ENCODE data around the gene PCDHGB2. TPM values are rescaled to one million over a fixed set of nuclear protein-coding genes. Genes with fewer than 3 reads are reported as not detected.
"Not testable (repeated sequence)": the region's sequence is repeated elsewhere in the genome, so short reads cannot be mapped to it uniquely, and the experiment has no call there.

PCDHGB2 gene
- total RNA-seq, 8 experiments from 2014 or later = 0.41 to 10.7 (median 0.83) TPM

GRCh38 chr5:141338538-141339306 is 21.1 kb upstream of the PCDHGB2 start, which contains the start of gene PCDHGA2:
Gene PCDHGA2 (plus strand): TSS chr5:141338760.
- Histone ChIP-seq H3K27ac (no peak within 1 kb of the TSS), H3K4me3 (no peak within 1 kb of the TSS), H3K4me1 (replicated peaks in 1 of 2) (no peaks in the 10 kb centered on the region)
- in situ Hi-C loops (cut with MboI; ENCODE audit: low pct_unique_long_range_greater_than_20kb in 2 of 9, low sequenced_read_pairs in 9 of 9, unreplicated experiment in 9 of 9) = no loop called here
- 18 to 91% (median 70%) methylated on average over 2 to 26 of the region's 27 CpGs; no CpG with 5 or more reads in 1 of the 10 experiments for WGBS, 10 experiments
- ATAC-seq (replicated peaks in 6 of 8) = peak in 1 of 8 experiments; percentile 52

DNA sequence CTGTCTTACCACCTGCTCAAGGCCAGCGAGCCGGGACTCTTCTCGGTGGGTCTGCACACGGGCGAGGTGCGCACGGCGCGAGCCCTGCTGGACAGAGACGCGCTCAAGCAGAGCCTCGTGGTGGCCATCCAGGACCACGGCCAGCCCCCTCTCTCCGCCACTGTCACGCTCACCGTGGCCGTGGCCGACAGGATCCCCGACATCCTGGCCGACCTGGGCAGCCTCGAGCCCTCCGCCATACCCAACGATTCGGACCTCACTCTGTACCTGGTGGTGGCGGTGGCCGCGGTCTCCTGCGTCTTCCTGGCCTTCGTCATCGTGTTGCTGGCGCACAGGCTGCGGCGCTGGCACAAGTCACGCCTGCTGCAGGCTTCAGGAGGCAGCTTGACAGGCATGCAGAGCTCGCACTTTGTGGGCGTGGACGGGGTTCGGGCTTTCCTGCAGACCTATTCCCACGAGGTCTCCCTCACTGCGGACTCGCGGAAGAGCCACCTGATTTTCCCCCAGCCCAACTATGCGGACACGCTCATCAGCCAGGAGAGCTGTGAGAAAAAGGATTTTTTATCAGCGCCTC is 18.9 kb upstream of the PCDHGB2 start:
- 19 to 100% (median 90%) methylated on average over 1 to 5 of the region's 45 CpGs; no CpG with 5 or more reads in 5 of the 10 experiments for WGBS, 10 experiments
- H3K27ac ChIP-seq; H3K4me1 ChIP-seq (replicated peaks in 1 of 2); ATAC-seq (replicated peaks in 6 of 8); in situ Hi-C loops (cut with MboI; ENCODE audit: low pct_unique_long_range_greater_than_20kb in 2 of 9, low sequenced_read_pairs in 9 of 9, unreplicated experiment in 9 of 9); H3K4me3 ChIP-seq: not testable (repeated sequence)

DNA sequence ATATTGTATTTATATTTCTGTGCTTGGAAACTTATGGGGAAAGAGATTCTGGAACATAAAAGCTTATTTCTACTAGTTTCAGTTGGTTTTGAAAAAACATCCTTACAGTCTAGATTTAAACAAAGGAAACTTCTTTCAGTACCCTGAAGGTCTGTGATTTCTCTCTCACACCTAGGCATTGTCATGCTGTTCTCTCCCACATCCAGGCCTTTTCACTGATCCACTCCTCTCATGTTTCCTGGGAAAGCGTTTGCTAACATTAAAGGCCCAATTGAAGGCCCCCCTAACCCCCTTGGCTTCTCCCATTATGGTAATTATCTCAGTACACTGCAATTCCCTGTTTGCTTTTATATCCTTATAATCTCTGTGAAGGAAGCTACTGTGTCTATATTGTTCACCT is 17.0 kb upstream of the PCDHGB2 start:
- 0 to 50% (median 29%) methylated on average over 1 of the region's 1 CpG; no CpG with 5 or more reads in 3 of the 10 experiments for whole genome bisulfite sequencing, 10 experiments
- in situ Hi-C loops (cut with MboI; ENCODE audit: low pct_unique_long_range_greater_than_20kb in 2 of 9, low sequenced_read_pairs in 9 of 9, unreplicated experiment in 9 of 9) = no loop called here
- H3K4me1 ChIP-seq (replicated peaks in 1 of 2) = no peaks in the 10 kb centered on the region
- no peak for ATAC-seq (replicated peaks in 6 of 8)
- no peak overlapping the region for H3K4me3 ChIP-seq
- no peak overlapping the region for H3K27ac ChIP-seq

GRCh38 chr5:141343242-141343952 is 16.4 kb upstream of the PCDHGB2 start, which contains the start of gene PCDHGA3:
Gene PCDHGA3 (plus strand): TSS chr5:141343829. CDS start chr5:141344034, 205 bp downstream.
- ATAC-seq (replicated peaks in 6 of 8) = peak in 3 of 8 experiments; percentile 12 to 69 (median 50)
- Histone ChIP-seq H3K4me1 (replicated peaks in 1 of 2) (no peaks in the 10 kb centered on the region), H3K4me3 (no peak within 1 kb of the TSS), H3K27ac (no peak within 1 kb of the TSS)
- in situ Hi-C loops (cut with MboI; ENCODE audit: low pct_unique_long_range_greater_than_20kb in 2 of 9, low sequenced_read_pairs in 9 of 9, unreplicated experiment in 9 of 9) = no loop called here
- 14 to 100% (median 71%) methylated on average over 1 to 8 of the region's 9 CpGs for WGBS, 10 experiments

- no peak overlapping the region for H3K27ac ChIP-seq
- 7 to 92% (median 80%) methylated on average over 1 to 30 of the region's 31 CpGs; no CpG with 5 or more reads in 1 of the 10 experiments for WGBS, 10 experiments
- no peaks in the 10 kb centered on the region for H3K4me1 ChIP-seq (replicated peaks in 1 of 2)
- H3K4me3 ChIP-seq = no peak overlapping the region
- in situ Hi-C loops (cut with MboI; ENCODE audit: low pct_unique_long_range_greater_than_20kb in 2 of 9, low sequenced_read_pairs in 9 of 9, unreplicated experiment in 9 of 9) = no loop called here
- ATAC-seq (replicated peaks in 6 of 8) = peak in 2 of 8 experiments; percentile 43 to 60
These were observed 15.8 kb upstream of the PCDHGB2 start for GRCh38 chr5:141343953-141344463.

- Histone ChIP-seq H3K4me1 (replicated peaks in 1 of 2) (no peaks in the 10 kb centered on the region), H3K27ac (no peak overlapping the region), H3K4me3 (no peak overlapping the region)
- 83 to 100% methylated on average over 3 to 7 of the region's 20 CpGs; no CpG with 5 or more reads in 8 of the 10 experiments for WGBS, 10 experiments
- no peak for ATAC-seq (replicated peaks in 6 of 8)
- in situ Hi-C loops (cut with MboI; ENCODE audit: low pct_unique_long_range_greater_than_20kb in 2 of 9, low sequenced_read_pairs in 9 of 9, unreplicated experiment in 9 of 9) = no loop called here
These were observed 14.5 kb upstream of the PCDHGB2 start for GRCh38 chr5:141345327-141345726.

- H3K4me3 ChIP-seq; ATAC-seq (replicated peaks in 6 of 8); H3K27ac ChIP-seq; H3K4me1 ChIP-seq (replicated peaks in 1 of 2); in situ Hi-C loops (cut with MboI; ENCODE audit: low pct_unique_long_range_greater_than_20kb in 2 of 9, low sequenced_read_pairs in 9 of 9, unreplicated experiment in 9 of 9): not testable (repeated sequence)
- 89 to 100% methylated on average over 1 to 3 of the region's 35 CpGs; no CpG with 5 or more reads in 8 of the 10 experiments for WGBS, 10 experiments
These were observed 13.8 kb upstream of the PCDHGB2 start for GRCh38 chr5:141346017-141346416.

DNA sequence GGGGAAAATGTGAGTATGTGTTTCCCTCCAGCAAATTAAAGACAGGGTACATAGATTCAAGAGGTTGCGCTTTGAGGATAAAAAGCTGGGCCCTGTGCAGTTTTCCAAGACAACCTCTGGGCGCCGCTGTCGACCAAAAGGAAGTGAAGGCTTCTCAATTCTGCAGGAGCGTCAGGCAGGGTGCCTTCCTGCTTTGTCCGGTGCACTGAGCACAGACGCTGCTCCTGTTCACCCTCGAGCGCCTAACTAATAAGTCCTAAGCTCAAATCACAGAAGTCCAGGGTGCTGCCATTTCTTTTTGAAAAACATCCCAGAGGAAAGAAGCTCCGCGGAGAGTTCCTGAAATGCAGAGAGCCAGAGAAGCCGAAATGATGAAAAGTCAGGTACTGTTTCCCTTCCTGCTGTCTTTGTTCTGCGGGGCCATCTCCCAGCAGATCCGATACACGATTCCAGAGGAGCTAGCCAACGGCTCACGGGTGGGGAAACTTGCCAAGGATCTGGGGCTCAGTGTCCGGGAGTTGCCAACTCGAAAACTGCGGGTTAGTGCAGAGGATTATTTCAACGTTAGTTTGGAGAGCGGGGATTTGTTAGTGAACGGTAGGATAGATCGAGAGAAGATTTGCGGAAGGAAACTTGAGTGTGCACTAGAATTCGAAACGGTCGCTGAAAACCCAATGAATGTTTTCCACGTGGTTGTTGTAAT is 9.7 kb upstream of the PCDHGB2 start, which contains the start of gene PCDHGB1:
PCDHGB1 (plus strand) TSS at position 183 of the 703 bp plus-strand sequence; CDS start at position 345, 162 bp downstream.
- peak in 2 of 8 experiments; percentile 42 to 91 for ATAC-seq (replicated peaks in 6 of 8)
- in situ Hi-C loops (cut with MboI; ENCODE audit: low pct_unique_long_range_greater_than_20kb in 2 of 9, low sequenced_read_pairs in 9 of 9, unreplicated experiment in 9 of 9) = no loop called here

DNA sequence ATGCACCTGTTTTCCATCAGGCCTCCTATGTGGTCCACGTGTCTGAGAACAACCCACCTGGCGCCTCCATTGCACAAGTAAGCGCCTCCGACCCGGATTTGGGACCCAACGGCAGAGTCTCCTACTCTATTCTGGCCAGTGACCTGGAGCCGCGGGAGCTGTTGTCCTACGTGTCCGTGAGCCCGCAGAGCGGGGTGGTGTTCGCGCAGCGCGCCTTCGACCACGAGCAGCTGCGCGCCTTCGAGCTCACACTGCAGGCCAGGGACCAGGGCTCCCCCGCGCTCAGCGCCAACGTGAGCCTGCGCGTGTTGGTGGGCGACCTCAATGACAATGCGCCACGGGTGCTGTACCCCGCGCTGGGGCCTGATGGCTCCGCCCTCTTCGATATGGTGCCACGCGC is 8.2 kb upstream of the PCDHGB2 start:
- Histone ChIP-seq H3K4me3 (no peak overlapping the region), H3K27ac (no peak overlapping the region), H3K4me1 (replicated peaks in 1 of 2) (no peaks in the 10 kb centered on the region)
- in situ Hi-C loops (cut with MboI; ENCODE audit: low pct_unique_long_range_greater_than_20kb in 2 of 9, low sequenced_read_pairs in 9 of 9, unreplicated experiment in 9 of 9) = no loop called here
- WGBS, 10 experiments = 80 to 97% (median 93%) methylated on average over 1 to 10 of the region's 36 CpGs; no CpG with 5 or more reads in 7 of the 10 experiments
- no peak for ATAC-seq (replicated peaks in 6 of 8)

More for the DNA sequence above, 9.7 kb upstream of the PCDHGB2 start, which contains the start of gene PCDHGB1:
- no peaks in the 10 kb centered on the region for H3K4me1 ChIP-seq (replicated peaks in 1 of 2)
- no peak within 1 kb of the TSS for H3K4me3 ChIP-seq
- WGBS, 10 experiments = 20 to 95% (median 52%) methylated on average over 4 to 27 of the region's 29 CpGs; no CpG with 5 or more reads in 1 of the 10 experiments
- no peak within 1 kb of the TSS for H3K27ac ChIP-seq

DNA sequence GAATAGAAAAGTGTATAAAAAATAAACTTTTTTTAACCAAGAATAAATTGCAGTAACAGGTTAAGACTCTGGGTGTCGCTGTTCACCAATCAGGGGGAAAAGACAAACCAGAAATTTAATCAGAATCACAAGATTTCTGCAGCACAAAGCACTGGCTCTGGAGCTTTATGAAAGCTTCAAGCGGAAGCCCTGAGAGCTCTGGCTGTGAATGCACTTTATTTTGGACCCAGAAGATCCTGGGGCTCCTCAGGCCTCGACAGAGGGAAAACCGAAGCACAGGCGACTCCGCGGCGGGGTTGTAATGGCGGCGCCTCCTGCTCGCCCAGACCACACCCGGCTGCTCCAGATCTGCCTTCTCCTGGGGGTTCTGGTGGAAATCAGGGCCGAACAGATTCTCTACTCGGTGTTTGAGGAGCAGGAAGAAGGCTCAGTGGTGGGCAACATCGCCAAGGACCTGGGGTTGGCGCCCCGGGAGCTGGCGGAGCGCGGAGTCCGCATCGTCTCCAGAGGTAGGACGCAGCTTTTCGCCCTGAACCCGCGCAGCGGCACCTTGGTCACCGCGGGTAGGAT is 4.8 kb upstream of the PCDHGB2 start, which contains the start of gene PCDHGA4:
PCDHGA4 (plus strand) TSS at position 122 of the 570 bp plus-strand sequence; CDS start at position 209, 87 bp downstream.
- no peak within 1 kb of the TSS for H3K4me3 ChIP-seq
- 0 to 90% (median 30%) methylated on average over 1 to 16 of the region's 29 CpGs; no CpG with 5 or more reads in 1 of the 10 experiments for WGBS, 10 experiments

GRCh38 chr5:141355641-141356040 is 4.2 kb upstream of the PCDHGB2 start:
- in situ Hi-C loops (cut with MboI; ENCODE audit: low pct_unique_long_range_greater_than_20kb in 2 of 9, low sequenced_read_pairs in 9 of 9, unreplicated experiment in 9 of 9) = no loop called here
- ATAC-seq (replicated peaks in 6 of 8) = no peak
- H3K4me1 ChIP-seq (replicated peaks in 1 of 2) = no peaks in the 10 kb centered on the region
- H3K27ac ChIP-seq = no peak overlapping the region
- WGBS, 10 experiments = 47 to 100% (median 87%) methylated on average over 1 to 18 of the region's 24 CpGs; no CpG with 5 or more reads in 3 of the 10 experiments
- no peak overlapping the region for H3K4me3 ChIP-seq

More for the DNA sequence above, 4.8 kb upstream of the PCDHGB2 start, which contains the start of gene PCDHGA4:
- Histone ChIP-seq H3K27ac (no peak within 1 kb of the TSS), H3K4me1 (replicated peaks in 1 of 2) (no peaks in the 10 kb centered on the region)
- in situ Hi-C loops (cut with MboI; ENCODE audit: low pct_unique_long_range_greater_than_20kb in 2 of 9, low sequenced_read_pairs in 9 of 9, unreplicated experiment in 9 of 9) = no loop called here
- peak in 1 of 8 experiments; percentile 23 for ATAC-seq (replicated peaks in 6 of 8)

GRCh38 chr5:141356133-141356532 is 3.7 kb upstream of the PCDHGB2 start:
- Histone ChIP-seq H3K27ac (no peak overlapping the region), H3K4me1 (replicated peaks in 1 of 2) (no peaks in the 10 kb centered on the region), H3K4me3 (no peak overlapping the region)
- WGBS, 10 experiments = 34 to 92% (median 78%) methylated on average over 2 to 4 of the region's 5 CpGs; no CpG with 5 or more reads in 4 of the 10 experiments
- ATAC-seq (replicated peaks in 6 of 8) = no peak
- in situ Hi-C loops (cut with MboI; ENCODE audit: low pct_unique_long_range_greater_than_20kb in 2 of 9, low sequenced_read_pairs in 9 of 9, unreplicated experiment in 9 of 9) = no loop called here
